ENCODE measurements around the gene NUP93.

NUP93 gene

DNA sequence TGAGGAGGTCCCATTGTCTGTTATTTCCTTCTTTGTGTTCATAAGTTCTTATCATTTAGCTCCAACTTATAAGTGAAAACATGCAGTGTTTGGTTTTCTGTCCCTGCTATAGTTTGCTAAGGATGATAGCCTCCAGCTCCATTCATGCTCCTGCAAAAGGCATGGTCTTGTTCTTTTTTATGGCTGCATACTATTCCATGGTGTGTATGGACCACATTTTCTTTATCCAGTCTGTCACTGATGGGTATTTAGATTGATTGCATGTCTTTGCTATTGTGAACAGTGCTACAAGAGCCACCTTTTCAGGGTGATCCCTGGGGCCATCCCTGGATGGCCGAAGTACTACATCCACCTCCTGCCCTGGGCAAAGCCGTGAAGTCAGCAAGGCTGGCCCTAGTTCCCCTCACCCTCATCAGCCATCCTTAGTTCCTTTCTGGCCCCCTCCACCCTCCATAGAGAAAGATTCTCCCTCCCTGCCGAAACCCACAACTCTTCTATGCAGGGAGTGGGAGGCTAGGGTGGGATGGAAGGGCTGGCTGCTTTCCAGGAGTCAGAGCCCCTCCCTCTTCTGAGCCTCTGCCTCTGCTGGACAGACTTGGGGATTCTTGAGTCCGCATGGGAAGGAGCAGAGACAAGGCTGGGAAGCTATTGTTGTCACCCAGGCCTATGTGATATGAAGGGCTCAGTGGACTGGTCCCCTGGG, 39.4 kb upstream of the NUP93 start:
- H3K9ac ChIP-seq (ENCODE audit: low read length) = no peak overlapping the region
- H3K79me2 ChIP-seq (ENCODE audit: insufficient read depth, low read length) = no peaks in the 10 kb centered on the region
- no peak overlapping the region for H3K27ac ChIP-seq (ENCODE audit: low read depth, low read length)
- no peaks in the 10 kb centered on the region for H3K9me3 ChIP-seq (ENCODE audit: insufficient read depth, low read length)
- H3K4me3 ChIP-seq (ENCODE audit: insufficient read depth, low read length, poor library complexity, severe bottlenecking) = no peak overlapping the region
- no peak overlapping the region for H3K4me2 ChIP-seq (ENCODE audit: low read depth, low read length, poor library complexity, severe bottlenecking)
- H3K27me3 ChIP-seq (ENCODE audit: low read length) = no peaks in the 10 kb centered on the region
- no peaks in the 10 kb centered on the region for H3K36me3 ChIP-seq (ENCODE audit: low read length)
- H2AFZ ChIP-seq (ENCODE audit: low read depth, low read length, severe bottlenecking) = no peak overlapping the region
- no peaks in the 10 kb centered on the region for H3F3A ChIP-seq (ENCODE audit: insufficient read depth)
- no peaks in the 10 kb centered on the region for H4K20me1 ChIP-seq (ENCODE audit: low read depth, low read length)
- TF ChIP-seq, protein P1, sequence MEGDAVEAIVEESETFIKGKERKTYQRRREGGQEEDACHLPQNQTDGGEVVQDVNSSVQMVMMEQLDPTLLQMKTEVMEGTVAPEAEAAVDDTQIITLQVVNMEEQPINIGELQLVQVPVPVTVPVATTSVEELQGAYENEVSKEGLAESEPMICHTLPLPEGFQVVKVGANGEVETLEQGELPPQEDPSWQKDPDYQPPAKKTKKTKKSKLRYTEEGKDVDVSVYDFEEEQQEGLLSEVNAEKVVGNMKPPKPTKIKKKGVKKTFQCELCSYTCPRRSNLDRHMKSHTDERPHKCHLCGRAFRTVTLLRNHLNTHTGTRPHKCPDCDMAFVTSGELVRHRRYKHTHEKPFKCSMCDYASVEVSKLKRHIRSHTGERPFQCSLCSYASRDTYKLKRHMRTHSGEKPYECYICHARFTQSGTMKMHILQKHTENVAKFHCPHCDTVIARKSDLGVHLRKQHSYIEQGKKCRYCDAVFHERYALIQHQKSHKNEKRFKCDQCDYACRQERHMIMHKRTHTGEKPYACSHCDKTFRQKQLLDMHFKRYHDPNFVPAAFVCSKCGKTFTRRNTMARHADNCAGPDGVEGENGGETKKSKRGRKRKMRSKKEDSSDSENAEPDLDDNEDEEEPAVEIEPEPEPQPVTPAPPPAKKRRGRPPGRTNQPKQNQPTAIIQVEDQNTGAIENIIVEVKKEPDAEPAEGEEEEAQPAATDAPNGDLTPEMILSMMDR (IDR thresholded peaks at IDR 0.05; ENCODE audit: insufficient read depth, low read length, poor library complexity, severe bottlenecking) = no peak
- no peak for TF ChIP-seq EZH2phosphoT487 (conservative IDR thresholded peaks at IDR 0.05; ENCODE audit: low read length)
- H3K9me2 ChIP-seq (replicated peaks; ENCODE audit: insufficient read depth, low read length) = no peaks in the 10 kb centered on the region

DNA sequence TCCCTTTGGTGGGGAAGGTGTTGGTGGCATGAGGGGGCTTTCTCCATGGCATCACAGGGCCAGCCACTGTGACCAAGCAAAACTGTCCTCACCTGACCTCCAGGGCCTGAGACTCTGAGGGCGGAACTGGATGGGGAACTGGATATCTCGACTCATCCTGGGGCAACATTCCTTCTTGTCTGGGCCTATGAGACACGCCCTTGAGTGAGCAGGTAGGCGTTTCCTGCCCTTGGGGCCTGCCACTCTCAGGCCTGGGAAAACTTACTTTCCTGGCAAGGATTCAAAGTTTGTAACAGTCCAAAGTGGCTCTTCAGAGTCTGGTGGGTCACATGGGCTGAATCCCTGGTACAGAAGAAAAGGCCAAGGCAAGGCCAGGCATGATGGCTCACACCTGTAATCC, 38.0 kb upstream of the NUP93 start:
- Histone ChIP-seq H3K79me2 (ENCODE audit: insufficient read depth, low read length) (no peaks in the 10 kb centered on the region), H3K9me3 (ENCODE audit: insufficient read depth, low read length) (no peaks in the 10 kb centered on the region), H3F3A (ENCODE audit: insufficient read depth) (no peaks in the 10 kb centered on the region), H3K9ac (ENCODE audit: low read length) (no peak overlapping the region), H4K20me1 (ENCODE audit: low read depth, low read length) (no peaks in the 10 kb centered on the region), H3K4me2 (ENCODE audit: low read depth, low read length, poor library complexity, severe bottlenecking) (no peak overlapping the region), H3K27ac (ENCODE audit: low read depth, low read length) (no peak overlapping the region), H3K4me3 (ENCODE audit: insufficient read depth, low read length, poor library complexity, severe bottlenecking) (no peak overlapping the region), H2AFZ (ENCODE audit: low read depth, low read length, severe bottlenecking) (no peak overlapping the region), H3K27me3 (ENCODE audit: low read length) (no peaks in the 10 kb centered on the region), H3K9me2 (replicated peaks; ENCODE audit: insufficient read depth, low read length) (no peaks in the 10 kb centered on the region), H3K36me3 (ENCODE audit: low read length) (no peaks in the 10 kb centered on the region)
- TF ChIP-seq EZH2phosphoT487 (conservative IDR thresholded peaks at IDR 0.05; ENCODE audit: low read length) = no peak
- TF ChIP-seq, protein P1 (IDR thresholded peaks at IDR 0.05; ENCODE audit: insufficient read depth, low read length, poor library complexity, severe bottlenecking) = no peak

- Histone ChIP-seq H3K36me3 (ENCODE audit: low read length) (no peaks in the 10 kb centered on the region), H3K79me2 (ENCODE audit: insufficient read depth, low read length) (no peaks in the 10 kb centered on the region), H3F3A (ENCODE audit: insufficient read depth) (no peaks in the 10 kb centered on the region), H4K20me1 (ENCODE audit: low read depth, low read length) (no peaks in the 10 kb centered on the region), H3K9ac (ENCODE audit: low read length) (no peak overlapping the region), H3K9me2 (replicated peaks; ENCODE audit: insufficient read depth, low read length) (no peaks in the 10 kb centered on the region), H3K27ac (ENCODE audit: low read depth, low read length) (no peak overlapping the region), H3K4me2 (ENCODE audit: low read depth, low read length, poor library complexity, severe bottlenecking) (no peak overlapping the region), H3K9me3 (ENCODE audit: insufficient read depth, low read length) (no peaks in the 10 kb centered on the region), H2AFZ (ENCODE audit: low read depth, low read length, severe bottlenecking) (no peak overlapping the region), H3K4me3 (ENCODE audit: insufficient read depth, low read length, poor library complexity, severe bottlenecking) (no peak overlapping the region), H3K27me3 (ENCODE audit: low read length) (no peaks in the 10 kb centered on the region)
- TF ChIP-seq EZH2phosphoT487 (conservative IDR thresholded peaks at IDR 0.05; ENCODE audit: low read length) = no peak
- TF ChIP-seq, protein P1 (IDR thresholded peaks at IDR 0.05; ENCODE audit: insufficient read depth, low read length, poor library complexity, severe bottlenecking) = no peak
Observed at GRCh38 chr16:56695246-56695645, 34.7 kb upstream of the NUP93 start.

Data from SU-DHL-6 (cell line).